Left lobe of liver (tissue), 2 donors: ENCODE data around the gene RFK. TPM values are rescaled to one million over a fixed set of nuclear protein-coding genes. Genes with fewer than 3 reads are reported as not detected.

Source experiments
- ATAC-seq: fragments of 200-7000 bp; cut with Tn5 transposase; one replicate; pipeline ENCODE4 v1.9.1; 2020; ENCODE audit warnings: mild to moderate bottlenecking, moderate library complexity
- DNase-seq: peaks from one replicate; pipeline ENCODE4 v3.0.0-alpha.2; 2020; ENCODE audit warnings: low spot score
- total RNA-seq: library from RNA; stranded (reverse); gene quantifications from one replicate; pipeline ENCODE4 v1.2.1, GENCODE V29; 2021
- donor health status: DM: no; HTN: no; CAD: no; lungs with moderate emphysema.
- donor health status: DM: no; HTN: yes; CAD: no.

Gene RFK
- total RNA-seq, 1 donor from 2014 or later: 16.0 TPM

DNA sequence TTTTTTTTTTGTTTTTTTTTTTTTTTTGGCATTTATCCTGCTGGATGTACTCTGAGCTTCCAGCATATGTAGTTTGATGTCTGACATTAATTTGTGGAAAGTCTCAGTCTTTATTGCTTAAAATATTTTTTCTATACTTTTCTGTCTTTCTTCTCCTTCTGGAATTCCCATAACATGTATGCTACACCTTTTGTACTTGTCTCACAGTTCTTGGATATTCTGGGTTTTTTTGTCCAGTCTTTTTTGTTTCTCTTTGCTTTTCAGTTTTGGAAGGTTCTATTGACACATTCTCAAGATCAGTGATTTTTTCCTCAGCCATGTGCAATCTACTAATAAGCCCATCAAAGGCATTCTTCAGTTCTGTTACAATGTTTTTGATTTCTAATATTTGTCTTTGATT lies 19.4 kb upstream of the RFK start:
- no peak for DNase-seq
- ATAC-seq: no peak

DNA sequence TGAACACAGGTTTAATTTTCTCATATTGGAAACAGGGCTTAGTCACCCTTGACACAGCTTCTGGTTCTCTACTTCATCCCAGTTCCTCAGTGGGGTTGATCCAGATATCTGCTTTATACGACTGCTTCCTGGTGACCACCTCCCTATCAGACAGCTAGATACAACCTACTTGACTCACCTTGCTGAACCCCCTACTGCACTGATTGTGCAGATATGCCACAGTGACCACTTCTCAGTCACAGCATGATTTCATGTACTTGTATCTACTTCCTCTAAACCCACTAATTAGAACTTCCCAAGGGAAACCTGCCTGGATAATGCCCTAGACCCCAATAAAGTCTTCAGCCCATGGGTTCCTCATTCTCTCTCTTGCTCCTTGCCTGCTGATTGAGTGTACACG lies 18.4 kb upstream of the RFK start:
- ATAC-seq (no peak), DNase-seq (no peak)

DNA sequence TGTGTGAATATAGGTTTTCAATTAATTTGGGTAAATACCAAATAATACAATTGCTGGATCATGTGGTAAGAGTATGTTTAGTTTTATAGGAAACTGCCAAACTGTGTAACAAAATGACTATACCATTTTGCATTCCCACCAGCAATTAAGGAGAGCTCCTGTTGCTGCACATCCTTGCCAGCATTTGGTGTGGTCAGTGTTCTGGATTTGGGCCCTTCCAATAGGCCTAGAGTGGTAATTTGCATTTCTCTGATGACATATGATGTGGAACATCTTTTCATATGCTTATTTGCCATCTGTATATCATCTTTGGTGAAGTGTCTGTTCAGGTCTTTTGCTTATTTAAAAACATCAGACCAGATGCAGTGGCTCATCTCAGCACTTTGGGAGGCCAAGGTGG lies 11.6 kb upstream of the RFK start:
- no peak for ATAC-seq

DNA sequence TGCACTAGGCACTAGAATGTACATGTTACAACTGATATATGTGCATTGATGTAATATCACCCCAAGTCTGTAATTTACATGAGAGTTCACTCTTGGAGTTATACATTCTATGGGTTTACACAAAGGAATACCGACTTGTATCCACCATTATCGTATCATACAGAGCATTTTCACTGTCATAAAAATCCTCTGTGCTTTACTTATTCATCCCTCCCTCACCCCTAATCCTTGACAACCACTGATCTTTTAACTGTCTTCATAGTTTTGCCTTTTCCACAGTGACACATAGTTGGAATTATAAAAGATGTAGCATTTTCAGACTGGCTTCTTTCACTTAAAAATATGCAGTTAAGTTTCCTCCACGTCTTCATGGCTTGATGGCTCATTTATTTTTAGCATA lies 11.1 kb upstream of the RFK start:
- ATAC-seq (no peak), DNase-seq (no peak)

More for the DNA sequence above, 11.6 kb upstream of the RFK start:
- DNase-seq: no peak

DNA sequence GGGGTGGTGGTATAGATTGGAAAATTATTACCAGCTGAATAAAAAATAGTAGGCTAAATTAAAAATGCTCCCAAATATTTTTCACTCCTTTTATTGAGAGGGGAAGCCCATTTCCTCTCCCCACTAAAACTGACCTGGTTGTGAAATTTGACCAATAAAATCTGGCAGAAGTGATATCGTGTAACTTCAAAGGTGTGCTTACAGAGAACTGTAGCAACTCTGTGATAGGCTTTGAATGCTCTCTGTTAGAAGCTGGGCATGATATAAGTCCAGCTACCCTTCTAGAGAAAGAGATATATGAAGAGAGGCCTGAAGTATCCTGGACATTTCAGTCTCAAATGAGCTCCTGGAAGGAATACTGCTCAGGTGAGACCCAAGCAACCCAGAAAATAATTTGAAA lies 10.2 kb upstream of the RFK start:
- DNase-seq (no peak), ATAC-seq (peak; percentile 66)

DNA sequence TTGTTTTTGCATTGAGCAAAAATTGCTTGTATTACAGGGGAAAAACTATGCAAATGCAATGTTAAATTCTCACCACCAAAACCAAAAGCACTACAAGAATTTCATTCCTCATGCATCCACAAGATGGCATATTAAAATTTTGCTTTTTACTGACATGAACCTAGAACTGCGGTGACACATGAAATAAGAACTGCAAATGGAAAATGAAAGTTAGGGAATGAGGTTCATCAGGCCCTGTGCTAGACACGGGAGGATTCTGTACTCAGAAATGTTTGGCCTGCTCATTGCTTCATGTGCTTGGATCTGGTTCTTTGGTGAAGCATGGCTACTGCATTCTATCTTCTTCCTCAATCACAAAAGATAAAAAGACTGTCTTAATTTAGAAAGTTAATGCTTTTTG lies 9.1 kb upstream of the RFK start:
- peak; percentile 91 for ATAC-seq
- no peak for DNase-seq

DNA sequence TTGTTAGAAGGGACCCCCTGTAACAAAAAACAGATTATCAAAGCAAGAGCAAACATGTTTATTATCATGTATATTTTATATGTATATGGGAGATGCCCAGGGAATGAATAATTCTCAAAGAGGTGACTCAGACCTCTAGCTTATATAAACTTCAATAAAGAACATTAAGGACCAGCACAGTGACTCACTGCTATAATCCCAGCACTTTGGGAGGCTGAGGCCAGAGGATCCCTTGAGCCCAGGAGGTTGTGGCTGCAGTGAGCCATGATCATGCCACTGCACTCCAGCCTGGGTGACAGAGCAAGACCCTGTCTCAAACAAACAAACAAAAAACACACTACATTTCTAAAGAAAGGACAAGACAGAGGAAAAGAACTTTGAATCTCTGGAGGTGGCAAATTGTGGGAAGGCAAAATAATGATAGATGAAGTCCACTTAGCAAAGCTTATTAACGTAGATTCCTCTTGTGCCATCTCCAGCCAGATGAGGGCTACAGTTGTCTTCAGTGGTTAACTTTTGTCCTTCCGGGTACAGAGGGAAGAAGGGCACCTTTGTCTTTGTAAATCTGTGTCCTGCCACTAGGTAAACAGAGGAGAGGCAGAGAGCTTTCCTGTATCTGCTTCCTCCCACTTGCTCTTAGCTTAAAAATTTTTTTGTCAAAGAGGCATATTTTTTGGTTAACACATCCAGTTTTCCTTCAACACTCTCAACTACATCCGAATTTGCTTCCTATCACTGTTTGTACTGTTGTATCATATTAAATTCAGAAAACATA lies 7.5 kb upstream of the RFK start:
- ATAC-seq: peak; percentile 73
- DNase-seq: no peak

DNA sequence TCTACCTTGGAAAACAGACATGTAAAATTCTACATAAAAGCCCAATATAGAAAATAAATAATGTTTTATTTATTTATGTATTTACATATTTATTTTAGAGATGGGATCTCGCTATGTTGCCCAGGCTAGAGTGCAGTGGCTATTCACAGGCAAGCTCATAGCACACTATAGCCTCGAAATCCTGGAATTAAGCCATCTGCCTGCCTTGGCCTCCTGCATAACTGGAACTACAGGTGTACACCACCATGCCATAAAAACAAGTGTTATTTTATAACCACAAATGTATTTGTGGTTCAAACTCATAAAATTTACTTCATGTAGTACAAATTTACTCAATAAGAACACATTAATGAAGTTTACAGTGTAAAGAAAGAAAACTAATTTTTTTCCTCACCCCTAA lies 7.0 kb upstream of the RFK start:
- DNase-seq (no peak), ATAC-seq (no peak)

DNA sequence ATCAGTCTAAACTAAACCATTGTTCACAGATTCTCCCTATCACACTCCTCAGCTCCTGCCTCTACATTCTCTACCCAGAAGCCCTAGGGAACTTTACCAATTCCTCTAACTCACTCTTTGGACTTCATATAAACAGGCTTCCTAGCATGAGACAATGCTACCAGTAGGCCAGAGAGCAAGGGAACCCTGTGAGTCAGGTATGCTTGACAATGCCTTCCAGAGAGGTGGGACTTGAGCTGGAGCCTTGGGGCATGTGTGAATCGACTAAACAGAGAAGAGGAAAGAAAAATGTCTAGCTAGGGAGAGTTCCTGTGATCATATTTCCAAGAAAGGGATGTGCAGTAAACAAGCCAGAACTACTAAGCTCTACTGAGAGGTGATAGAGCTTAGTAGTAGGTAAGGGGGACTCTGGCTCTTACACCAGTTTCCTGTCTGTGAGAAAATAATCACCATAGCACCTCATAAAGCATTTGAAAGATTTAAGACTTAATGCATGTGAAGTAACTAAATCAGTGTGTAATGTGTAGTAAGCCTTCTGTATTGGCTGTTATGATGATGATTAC lies 6.4 kb upstream of the RFK start:
- ATAC-seq: no peak
- DNase-seq: no peak

DNA sequence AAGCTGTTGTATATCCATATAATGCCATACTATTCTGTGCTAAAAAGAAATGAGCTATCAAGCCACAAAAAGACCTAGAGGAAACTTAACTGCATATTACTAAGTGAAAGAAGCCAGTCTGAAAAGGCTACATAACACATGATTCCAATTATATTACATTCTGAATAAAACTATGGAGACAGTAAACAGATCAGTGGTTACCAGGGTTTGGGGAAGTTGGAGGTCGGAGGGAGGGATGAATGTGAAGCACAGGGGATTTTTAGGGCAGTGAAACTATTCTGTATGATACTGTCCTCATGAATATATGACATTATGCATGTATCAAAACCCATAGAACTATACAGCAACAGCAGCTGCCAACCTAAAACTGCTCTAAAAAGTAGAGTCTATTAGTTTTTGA lies 5.6 kb upstream of the RFK start:
- ATAC-seq (no peak), DNase-seq (no peak)

DNA sequence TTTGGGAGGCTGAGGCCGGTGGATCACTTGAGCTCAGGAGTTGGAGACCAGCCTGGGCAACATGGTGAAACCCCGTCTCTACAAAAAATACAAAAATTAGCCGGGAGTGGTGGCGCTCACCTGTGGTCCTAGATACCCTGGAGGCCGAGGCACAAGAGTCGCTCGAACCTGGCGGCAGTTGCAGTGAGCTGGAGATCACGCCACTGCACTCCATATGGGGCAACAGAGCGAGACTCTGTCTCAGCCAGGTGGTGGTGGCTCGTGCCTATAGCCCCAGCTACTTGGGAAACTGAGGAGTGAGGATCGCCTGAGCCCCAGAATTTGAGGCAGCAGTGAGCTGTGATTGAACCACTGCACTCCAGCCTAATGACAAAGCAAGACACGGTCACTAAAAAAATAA lies 2.4 kb upstream of the RFK start:
- no peak for DNase-seq
- no peak for ATAC-seq

DNA sequence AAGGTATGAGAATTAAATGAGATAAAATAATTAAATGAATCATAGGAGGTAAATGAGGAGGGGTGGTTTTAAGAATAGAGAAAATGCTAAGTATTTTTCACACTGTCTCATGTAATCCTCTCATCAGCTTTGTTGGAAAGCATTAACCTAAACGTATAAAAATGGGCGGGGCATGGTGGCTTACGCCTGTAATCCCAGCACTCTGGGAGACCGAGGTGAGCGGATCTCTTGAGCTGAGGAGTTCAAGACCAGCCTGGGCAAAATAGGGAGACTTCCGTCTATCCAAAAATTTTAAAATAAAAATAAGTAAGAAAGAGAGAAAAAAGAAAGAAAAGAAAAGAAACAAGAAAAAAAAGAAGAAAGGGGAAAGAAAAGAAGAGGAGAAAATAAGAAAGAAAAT lies 1.9 kb upstream of the RFK start:
- no peak for ATAC-seq
- DNase-seq: no peak

DNA sequence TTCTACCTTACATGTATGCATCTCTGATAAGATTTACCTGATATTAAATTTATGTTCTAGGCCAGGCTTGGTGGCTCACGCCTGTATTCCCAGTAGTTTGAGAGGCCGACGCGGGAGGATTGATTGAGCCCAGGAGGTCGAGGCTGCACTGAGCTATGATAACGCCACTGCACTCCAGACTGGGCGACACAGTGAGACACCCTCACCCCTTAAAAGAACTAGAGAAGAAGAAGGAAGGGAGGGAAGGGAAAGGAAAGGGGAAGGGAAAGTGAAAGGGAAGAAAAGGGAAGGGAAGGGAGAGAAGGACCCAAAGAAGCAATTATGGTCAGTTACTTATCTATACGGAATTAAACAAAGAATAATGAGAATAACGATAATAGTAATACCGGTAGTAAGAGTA lies 1.2 kb upstream of the RFK start:
- no peak for ATAC-seq
- no peak for DNase-seq

DNA sequence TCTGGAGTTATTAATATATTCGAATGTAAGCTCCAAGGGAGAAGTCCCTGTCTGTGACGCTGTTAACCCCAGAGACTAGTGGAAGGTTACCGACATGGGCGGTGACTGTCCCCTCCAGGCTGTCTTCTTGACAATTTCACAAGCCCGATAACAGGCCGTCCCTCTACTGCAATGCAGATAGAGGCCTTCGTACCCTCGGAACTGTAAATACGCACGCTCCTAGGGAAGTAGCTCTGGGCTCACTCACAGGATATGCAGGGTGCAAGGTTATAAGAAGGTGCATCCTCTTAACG lies 680 bp upstream of the RFK start:
- DNase-seq: peak; percentile 80
- ATAC-seq: peak; percentile 69

DNA sequence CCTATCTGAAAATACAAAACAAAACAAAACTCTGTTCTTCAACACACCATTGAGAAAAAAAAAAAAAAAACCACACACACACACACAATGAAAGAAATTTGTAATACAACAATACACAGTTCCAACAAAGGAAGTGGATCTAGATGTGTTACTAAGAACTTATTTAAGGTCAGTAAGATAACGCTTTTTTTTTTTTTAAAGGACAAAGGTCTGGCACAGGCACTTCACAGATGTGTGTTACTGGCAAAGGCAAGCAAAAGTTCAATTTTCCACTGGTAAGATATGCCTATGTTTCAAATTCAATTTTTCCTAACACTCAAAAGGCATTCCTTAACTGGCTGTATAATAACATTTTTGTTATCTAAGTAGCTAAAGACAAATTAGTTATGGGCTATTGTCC lies 3.6 kb downstream of the RFK start:
- no peak for ATAC-seq
- no peak for DNase-seq

DNA sequence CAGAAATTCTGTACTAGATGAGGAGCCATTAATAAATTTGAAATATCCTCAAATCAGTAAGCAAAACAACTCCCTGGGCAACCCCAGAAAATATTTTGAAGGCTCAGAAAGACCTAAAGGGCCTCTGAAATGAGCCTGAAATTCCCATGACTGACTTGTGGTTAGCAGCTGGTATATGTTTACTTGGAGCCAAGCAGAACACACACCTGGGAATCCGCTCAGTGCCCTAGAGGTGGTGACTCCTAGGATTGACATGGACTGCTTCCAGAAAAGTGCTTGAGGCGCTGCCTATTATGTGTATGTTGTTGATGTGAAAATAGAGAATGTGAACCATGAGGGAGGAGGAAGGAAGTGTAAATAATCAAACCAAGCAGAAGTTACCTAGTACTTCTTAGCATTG lies 14.7 kb downstream of the RFK start:
- ATAC-seq: no peak
- no peak for DNase-seq

DNA sequence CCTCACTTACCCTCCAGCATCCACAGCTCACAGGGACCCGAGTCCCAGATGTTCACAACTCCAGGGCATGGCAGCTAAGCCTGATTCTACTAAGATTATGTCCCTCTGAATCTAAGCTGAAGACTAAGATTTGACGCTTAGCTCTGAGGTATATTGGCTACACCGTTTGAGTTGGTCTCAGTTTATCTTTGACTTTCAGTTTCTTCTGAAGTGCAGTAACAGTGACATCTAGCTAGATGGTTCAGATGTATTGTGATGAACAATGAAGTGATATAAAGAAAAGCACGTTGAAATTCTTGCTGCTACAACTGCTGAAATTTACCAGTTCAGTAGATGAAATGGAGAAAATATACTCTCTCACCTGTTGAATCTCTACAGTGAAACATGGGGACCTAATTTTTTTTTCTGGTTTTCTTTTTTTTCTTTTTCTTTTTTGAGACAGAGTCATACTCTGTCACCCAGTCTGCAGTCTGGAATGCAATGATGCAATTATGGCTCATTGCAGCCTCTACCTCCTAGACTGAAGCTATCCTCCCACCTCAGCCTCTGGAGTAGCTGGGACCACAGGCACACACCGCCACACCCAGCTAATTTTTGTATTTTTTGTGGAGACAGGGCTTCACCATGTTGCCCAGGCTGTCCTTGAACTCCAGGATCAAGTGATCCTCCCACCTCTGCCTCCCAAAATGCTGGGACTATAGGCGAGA lies 15.7 kb downstream of the RFK start:
- DNase-seq (no peak), ATAC-seq (no peak)

DNA sequence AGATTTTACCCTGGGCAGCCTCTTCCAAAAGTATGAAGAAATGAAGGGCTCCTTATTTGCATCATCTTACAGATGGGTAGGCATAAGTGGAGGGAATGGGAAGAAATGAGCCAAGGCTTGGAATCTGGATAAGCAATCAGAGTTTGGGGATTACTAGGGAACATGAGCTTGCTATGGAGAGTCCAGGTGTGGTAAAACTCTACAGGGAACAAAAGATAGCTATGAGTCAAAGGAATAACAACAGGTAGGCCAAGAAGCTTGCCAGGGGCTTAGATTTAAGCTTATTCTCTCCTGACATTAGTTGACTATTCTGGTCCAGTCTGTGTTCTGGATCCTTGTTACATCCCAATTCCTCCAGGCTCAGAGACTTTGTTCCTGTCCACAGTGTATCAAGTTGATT lies 16.4 kb downstream of the RFK start:
- no peak for DNase-seq
- no peak for ATAC-seq

DNA sequence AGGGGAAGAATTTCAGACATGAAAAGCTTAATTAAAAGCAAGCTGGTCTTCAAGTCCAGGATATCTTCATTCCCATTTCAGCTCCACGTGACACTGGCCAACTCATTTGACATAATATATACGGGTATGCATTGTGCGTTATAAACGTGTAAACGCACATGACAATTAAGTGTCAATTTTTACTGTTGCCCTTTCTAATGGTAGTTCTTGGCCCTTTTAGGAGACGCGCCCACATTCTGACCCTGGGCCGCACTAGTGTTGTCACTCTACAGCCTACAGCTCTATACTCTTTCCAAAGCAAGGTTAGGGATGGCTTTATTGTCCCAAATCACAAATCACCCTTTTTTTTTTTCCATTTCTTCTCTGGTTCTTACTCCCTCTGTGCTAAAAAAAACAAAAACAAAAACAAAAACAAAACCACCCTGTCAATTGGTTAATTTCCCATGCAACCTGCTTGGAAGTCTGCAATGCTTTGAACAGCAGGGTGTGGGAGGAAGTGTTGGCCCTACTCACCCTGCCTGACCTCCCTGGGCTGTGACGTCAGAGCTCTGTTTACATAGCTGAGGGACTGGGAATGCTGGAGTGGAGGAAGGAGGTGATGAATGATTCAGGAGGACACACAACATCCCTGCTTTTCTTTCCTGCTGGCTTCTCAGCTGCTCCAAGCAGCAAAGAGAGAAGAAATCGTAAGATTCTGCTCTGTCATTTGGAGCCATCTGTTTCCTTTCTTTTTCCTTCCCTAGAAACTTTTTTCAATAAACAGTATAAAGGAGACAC lies 19.3 kb downstream of the RFK start:
- DNase-seq (peak; percentile 79), ATAC-seq (peak; percentile 76)

DNA sequence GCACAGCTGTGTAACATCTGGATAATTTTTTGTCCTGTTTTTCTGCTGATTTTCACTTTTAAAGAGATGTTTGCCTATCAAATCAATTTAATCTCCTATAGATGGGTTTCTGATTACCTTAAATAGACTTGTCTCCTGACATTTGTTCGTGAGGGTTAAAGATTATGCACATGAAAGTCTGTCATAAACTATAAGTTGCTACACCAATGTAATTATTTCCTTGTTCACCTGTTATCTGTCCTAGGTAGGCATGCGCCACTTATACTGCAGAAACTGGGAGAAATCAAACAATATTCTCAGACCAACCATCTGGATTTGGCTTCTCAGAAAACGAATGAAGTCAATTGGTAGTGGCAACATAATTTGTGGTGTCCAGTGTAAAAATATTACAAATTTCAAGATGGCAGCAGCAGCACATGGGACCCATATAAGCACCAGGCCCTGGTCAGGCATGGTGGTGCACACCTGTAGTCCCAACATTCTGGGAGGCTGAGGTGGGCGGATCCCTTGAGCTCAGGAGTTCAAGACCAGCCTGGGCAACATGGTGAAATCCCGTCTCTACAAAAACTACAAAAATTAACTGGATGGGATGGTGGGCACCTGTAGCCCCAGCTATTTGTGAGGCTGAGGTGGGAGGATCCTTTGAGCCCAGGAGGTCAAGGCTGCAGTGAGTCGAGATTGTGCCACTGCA lies 20.3 kb downstream of the RFK start:
- DNase-seq (no peak), ATAC-seq (no peak)

DNA sequence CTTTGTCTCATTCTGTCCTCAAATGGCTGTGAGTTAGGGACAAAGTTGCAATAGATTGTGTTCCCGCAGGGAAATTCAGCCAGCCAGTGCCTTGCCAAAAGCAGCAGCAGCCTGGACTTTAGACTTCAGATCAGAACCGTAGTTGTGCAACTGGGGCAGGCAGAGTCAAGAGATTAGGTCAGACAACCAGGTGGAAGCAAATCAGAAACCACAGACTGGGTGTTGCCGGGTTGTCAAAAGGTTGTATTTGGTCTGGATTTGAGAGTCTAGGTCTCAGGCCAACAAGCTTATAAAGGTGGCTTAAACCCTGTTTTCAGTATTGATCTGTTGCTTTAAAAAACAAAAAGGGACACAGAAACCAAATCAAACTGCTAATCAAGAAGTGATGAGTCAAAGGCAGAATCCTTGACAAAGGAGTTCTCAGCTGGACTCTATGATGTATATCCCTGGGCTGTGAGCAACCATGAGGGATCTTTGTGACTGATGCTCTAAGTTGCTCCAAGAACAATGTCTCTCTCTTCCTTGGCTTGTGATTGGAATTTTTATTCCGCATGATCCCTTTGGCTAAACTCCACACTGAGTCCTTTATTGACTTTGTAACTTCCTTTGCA lies 20.9 kb downstream of the RFK start:
- peak; percentile 96 for DNase-seq
- peak; percentile 87 for ATAC-seq
